GM21526 (cell line): ENCODE results near the gene HS3ST4.
"Not testable (repeated sequence)": the region's sequence is repeated elsewhere in the genome, so short reads cannot be mapped to it uniquely, and the experiment has no call there.

Experiments used
- ATAC-seq: cut with Tn5 transposase; IDR thresholded peaks from one replicate; pipeline ENCODE4 v1.9.1; 2021; ENCODE audit warnings: moderate library complexity; ENCODE audit not compliant: unreplicated experiment, low FRiP score

HS3ST4 gene

DNA sequence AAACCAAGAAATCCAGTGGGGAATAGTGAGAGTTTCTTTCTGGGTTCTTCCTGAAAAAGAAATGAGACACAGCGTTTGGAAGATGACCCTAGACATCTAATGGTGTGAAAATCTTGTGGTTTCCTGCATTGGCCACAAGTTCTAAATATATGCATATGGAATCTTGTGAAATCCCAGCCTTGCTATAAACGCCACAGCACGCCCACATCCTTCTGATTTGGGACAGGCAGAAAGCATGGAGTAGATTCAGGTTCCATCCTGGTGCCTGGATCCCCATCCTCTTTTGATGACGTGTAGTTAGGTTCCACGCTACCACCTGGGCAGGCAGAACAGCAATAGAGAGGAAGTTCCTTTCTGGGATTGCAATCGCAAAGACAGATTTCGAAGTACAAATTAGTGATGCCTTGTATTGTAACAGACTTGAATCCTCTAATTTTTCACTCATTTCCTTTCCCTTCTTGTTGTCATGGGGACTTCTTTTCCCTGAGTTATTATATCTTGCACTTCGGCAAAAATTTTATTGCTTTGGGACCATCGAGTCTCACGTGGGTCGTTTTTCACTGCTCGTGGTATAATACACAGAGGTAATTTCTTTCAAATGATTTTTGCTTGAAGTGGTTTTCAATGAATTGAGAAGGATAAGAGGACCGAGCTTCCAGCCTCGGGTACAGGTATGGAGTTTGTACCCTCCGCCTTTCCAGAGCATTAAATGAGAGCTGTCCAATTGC lies 37.6 kb downstream of the HS3ST4 start:
- ATAC-seq = no peak

DNA sequence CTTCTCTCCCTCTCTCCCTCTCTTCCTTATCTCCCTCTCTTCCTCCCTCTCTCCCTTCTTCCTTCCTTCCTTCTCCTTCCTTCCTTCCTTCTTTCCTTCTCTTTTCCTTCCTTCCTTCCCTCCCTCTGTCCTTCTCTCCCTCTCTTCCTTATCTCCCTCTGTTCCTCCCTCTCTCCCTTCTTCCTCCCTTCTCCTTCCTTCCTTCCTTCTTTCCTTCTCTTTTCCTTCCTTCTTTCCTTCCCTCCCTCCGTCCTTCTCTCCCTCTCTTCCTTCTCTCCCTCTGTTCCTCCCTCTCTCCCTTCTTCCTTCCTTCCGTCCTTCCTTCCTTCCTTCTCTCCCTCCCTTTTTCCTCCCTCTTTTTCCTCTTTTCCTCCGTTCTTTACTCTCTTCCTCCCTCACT lies 38.6 kb downstream of the HS3ST4 start:
- no peak for ATAC-seq

DNA sequence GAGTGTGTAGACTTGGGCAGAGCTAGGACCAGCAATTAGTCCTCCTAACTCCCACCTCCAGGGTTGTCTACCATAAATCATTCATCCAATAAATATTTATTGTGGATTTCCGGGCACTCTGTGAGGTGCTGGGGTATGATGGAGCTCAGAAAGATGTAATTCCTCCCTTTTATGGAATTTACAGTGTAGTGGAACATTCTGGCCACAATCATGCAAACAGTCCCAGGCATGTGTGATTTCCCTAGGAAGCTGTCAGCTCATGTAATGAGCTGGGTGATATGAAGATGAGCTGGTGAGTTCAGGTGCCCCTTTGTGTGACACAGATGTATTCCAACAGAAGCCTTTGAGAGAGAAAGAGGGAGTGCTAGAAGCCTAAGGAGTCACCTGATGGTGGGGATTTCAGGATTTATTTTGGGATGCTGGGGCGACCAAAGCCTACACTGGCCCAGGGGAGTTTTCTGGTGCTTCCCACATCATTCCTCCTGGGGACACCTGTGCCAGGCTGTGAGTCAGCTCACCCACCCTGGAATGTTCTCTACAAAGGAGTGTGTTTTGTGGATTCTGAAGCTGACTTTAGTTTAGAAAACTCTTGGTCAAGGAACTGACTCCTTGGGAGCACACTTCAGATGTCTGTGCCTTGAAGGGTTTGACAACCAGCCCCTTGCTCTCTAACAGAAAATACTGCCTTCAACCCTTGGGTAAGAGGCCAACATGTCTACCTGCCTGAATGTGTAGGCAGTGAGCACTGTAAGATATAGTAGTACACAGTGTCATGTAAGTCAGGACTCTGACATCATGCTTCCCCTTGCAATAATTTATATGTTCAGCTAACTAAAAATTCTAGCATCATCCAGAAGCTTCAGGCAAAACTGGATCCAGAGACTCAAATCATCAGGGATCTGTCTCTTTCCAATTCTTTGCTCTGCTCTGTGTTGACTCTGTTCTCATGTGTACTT lies 42.9 kb downstream of the HS3ST4 start:
- ATAC-seq = no peak

DNA sequence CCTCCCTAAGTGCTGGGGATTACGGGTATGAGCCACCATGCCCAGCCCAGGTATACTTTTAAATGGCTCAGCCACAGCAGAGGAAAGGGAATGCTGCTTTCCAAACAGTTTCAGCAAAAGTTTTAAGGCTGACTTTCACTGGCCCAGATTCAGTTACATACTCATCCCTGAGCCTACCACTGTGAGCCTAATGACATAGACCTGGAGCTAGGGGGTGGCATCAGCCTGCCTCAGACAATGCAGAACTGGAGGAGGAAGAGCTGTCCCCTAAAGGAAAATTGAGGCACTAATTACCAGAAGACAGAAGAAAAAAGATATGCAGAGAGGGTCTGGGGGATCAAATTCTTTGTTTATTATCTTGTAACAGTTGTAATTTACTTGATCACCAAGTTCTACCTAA lies 43.9 kb downstream of the HS3ST4 start:
- no peak for ATAC-seq

DNA sequence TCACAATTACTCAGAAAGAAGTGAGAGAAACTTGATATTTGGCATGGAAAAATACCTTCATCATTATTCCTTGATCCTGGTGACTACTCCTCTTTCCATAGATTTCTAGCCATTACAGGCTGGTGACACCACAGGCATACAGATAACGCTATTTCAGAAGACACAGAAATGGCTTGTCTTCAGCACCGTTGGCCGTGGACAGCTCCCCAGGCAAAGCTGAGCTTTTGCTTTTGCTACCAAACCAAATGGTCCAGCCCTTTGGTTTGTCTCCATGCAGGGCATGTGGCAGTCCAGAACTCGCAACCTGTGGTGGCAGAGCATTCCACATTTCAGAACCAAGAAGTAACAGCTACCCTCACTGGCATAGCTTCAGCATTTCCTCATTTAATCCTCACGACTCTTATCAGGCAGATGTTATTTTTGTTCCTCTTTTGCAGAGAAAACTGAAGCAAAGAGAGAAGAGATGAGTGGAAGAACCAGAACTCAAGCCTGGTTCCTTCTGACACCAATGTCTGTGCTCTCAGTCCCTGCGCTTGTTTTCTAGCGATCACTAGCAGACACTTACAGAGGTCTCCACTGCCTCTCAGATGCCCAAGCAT lies 55.5 kb downstream of the HS3ST4 start:
- ATAC-seq = no peak

DNA sequence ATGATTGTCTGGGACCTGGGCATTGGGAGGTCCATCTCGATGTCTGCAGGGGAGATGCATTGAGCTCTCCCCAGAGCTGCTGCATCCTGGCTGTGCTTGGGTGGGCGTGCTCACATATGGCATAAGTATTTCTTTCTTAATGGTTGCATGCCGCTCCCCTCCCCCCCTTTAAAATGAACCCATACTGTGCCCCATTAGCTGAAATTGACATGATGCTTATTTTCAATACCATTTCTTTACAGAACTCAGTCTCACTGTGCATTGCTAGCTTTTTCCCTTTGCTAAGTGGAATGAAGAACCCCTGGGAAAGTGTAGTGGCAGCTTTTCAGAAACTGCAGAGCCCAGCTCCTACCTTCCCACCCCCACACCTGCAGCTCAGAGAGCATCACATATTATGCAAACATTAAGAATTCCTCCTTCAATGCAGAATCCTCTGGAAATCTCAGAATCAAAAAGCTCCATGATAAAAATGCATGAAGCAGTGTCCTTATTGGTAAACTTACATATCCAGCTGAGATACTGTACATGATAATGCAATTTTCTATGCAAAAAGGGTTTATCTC lies 56.4 kb downstream of the HS3ST4 start:
- no peak for ATAC-seq

DNA sequence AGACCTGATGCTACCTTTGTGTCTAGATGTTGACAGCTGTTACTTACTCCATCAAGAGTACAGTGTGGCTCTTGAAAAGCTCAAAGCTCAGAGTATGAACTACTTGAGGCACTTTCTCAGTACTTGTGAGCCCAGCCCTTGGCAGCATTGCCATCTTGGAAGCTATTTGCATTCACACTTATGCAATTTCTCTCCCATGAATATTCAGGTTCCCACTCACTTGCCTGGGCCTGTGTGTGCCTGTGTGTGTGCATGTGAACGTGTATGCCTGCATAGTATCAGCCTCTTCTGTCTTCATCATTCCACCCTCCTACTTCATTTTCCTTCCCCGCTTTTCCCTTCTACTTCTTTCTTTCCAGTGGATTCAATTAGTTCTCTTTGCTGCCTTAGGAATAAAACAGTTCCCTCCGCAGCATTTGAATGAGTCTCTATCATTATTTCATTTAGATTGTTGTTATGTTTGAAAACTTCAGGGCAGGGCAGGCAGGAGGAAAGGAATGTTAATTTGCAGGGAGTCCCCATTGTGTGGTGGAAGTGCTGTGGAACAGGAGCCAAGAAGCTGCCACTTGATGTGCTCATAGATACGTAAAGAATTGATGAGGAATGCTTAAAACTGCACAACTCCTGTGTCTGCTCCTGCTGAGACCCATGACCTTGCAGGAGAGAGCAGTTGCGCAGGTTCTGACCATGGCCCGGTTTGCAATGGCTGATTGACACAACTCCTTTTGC lies 58.9 kb downstream of the HS3ST4 start:
- no peak for ATAC-seq

DNA sequence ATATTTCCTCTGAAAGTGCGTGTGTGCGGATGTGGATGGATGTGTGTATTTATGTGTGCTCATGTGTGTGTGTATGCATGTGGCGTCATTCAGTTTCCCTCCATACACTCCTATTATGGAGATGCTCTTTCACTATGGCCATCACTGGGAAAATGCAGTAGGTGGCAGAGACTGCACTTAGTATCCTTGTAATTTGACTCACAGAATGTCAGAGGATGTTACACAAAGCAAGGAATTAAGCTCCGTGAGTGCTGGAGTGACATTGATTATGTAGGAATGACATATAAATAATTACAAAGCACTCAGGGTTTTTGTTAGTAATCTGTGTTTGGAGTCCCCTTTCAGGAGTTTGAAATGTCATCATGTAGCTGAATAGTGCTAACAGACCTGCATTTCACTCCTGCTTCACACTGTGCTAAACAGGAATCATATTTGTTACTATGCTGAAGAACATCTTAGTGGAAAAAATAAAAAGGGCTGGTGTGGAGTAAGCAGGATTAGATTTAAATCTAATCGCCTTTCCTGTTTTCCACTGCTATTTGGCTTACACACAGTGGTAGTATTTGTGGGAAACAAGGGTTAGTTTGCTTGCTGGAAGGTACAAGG lies 59.6 kb downstream of the HS3ST4 start:
- no peak for ATAC-seq

DNA sequence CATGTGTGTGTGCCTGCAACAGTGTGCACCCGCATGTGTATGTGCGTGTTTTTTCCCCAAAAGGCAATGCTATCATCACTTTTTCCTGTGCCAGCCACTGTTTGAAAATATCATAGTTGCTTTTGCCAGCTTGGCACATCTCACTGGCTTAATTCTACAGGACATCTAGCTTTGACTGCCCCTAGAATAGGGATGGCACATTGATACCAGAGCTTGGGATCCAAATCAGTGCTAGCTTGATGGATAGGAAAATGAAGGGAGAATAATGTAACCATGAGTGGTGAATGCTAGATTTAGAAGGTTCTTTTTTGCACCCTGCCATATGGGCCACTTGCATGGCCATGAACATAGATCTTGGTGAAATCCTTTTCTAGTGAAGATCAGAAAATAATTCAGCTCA lies 72.7 kb downstream of the HS3ST4 start:
- no peak for ATAC-seq

DNA sequence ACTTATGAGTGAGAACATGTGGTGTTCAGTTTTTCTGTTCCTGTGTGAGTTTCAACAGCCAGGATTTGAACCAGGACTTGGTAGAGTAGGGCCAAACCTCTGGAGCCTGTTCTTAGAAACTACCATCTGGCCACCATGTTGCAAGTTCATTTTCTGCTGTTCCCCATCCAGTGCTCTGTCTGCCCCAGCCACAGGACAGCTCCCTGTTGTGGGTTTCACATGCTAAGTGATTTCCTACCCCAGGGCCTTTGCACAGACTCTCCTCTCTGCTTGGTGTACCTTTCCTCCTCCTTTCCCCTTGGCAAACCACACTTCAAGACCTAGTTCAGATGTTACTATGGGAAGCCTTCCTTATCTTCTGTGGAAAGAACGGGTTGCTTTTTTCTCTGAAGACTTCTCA lies 79.5 kb downstream of the HS3ST4 start:
- no peak for ATAC-seq

DNA sequence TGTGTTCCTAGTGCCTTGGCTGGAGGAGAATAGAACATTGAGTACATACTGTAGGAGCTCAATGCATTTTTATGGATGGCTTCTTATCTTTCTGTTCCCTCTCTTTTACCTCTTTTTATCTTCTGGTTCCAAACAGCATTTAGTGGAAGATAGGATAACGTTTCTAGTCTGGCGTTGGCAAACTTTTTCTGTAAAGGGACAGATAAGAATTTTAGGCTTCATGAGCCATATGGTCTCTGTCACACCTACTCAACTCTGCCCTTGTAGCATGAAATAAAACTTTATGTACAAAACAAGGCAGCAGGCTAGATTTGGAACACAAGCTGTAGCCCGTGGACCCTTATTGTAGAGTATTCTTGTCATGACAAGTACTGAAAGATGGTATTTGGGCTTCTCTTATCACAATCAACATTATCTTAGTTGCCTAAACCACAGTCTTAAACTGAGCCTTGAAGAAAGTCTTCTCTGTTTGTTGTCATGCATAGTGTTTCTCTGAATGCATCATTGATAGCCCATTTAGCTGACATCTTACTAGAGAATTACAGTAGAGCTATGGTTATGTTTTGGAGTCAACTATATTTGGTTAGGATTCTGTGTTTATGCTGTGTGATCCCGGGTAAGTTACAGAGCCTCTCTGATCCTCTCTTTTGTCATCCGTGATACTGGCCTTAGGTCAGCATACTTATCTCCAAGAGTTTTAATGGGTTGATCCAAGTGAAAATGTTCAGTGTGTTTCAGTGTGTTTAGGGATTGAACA lies 80.2 kb downstream of the HS3ST4 start:
- ATAC-seq = no peak

DNA sequence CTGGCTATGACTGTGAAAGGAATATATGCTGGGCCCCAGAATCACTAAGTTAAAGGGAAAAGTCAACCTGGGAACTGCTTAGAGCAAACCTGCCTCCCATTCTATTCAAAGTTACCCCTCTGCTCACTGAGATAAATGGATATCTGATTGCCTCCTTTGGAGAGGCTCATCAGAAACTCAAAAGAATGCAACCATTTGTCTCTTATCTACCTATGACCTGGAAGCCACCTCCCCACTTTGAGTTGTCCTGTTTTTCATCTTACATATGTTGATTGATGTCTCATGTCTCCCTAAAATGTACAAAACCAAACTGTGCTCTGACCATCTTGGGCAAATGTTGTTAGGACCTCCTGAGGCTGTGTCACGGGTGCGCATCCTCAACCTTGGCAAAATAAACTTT lies 84.5 kb downstream of the HS3ST4 start:
- ATAC-seq = not testable (repeated sequence)

DNA sequence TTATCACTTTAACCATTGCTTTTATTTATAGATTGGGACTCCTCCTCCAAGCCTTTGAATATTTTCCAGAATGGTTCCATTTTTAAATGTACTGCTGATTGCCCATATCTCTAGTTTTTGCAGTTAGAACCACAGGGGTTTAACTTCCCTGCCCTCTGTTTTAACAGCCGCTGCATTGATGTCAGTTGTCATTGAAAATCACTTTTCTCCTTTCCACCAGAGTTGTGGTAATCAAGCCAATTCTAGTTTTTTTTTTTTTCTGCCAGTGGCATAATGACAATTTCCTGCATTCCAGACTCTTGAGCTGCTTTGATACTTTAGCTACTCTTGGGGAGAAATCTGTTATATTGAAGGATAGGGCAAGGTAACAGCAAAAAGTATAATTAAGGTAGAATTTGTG lies 91.5 kb downstream of the HS3ST4 start:
- ATAC-seq = no peak

DNA sequence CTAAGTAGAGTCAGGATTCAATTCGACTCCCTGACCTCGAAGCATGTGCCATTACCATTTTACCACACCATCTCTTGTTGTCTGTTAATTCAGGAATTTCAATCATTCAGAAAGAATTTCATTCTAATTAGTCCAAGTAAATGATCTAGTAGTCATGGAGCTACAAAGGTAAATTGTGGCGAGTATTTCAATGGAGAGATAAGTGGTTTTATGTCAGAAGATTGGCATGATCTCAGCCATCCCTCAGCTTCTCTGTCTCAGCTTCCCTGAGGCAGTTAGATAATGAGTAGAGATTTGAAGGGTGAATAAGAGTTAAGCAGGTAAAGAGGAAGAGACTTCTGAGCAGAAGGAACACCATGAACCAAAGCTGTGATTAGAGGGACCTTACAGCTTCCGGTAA lies 93.6 kb downstream of the HS3ST4 start:
- no peak for ATAC-seq

DNA sequence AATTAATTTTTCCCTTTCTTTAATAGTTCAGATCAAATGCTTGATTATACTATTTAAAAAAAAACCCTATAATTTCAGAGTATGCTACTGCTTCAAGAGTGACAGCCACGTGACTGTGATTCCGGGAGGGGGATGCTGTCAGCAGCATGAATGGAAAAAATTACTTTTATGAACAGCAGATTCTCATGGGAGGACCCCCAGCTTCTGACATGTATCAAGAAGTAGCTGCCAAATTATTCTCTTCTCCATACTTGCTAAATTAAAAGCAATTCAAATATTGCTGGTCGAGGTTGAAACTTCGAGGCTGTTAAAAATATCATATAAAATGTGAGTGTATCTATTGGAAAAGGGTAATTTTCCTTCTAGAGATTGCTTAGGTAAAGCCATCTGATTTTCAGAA lies 95.0 kb downstream of the HS3ST4 start:
- no peak for ATAC-seq

DNA sequence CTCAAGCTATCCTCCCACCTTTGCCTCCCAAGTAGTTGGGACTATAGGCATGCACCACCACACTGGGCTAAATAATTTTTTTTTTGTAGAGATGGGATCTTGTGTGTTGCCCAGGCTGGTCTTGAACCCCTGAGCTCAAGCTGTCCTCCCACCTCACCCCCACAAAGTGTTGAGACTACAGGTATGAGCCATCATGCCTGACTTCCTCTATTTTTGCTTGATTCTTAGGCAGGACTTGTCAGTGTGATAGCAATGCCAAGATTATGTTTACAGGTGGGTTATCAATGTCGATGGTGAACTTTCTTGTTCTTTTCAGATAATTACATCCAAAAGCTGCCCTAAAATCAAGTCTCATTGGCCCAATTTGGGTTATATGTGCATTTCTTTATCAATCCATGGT lies 96.9 kb downstream of the HS3ST4 start:
- no peak for ATAC-seq

DNA sequence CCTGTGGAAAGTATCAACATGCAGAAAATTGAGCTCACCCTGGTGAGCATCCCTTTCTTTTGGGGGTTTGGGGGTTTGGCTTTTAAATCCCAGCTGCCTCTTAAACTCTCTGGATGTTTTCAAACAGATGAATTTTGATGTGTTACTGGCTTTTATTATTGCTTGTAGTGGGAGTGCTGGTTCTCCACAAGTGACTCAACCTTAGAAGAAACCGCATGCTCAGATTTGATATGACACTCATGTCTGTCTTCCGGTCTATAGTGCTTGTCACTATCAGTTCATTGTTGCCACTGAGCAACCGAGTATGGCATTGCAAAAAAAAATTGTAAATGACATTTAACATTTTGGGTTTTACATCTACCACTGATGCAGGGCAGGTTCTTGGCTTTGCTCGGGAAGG lies 104.5 kb downstream of the HS3ST4 start:
- no peak for ATAC-seq

DNA sequence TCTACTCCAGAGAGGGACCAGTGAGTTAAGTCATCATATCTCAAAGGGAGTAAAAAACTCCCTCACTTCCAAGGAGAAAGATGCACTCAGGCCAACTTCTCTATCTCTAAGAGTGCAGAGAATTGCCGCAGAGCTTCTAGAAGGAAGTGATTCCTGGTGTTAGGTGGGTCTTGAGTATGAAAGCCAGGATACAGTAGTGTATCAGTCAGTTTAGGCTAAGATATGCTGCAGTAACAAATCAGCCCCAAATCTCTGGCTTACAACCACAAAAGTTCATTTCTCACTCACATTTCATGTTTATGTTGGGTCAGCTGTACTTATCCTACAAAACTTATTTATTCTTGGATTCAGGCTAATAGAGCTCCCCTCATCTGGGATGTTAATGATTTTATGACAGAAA lies 106.3 kb downstream of the HS3ST4 start:
- no peak for ATAC-seq

DNA sequence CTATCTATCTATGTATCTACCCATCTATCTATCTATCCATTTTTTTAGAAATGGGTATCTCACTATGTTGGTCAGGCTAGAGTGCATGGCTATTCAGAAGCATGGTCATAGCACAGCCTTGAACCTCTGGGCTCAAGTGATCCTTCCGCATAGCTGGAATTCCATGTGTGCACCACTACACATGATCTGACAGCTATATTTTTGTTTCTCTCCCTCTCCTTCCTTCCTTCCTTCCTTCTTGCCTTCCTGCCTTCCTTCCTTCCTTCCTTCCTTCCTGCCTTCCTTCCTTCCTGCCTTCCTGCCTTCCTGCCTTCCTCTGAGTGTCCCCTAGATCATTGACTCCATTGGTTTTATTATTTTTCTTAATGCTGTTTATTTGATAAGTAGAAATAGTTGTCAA lies 108.1 kb downstream of the HS3ST4 start:
- no peak for ATAC-seq
